Sigmoid colon (tissue), 4 donors: ENCODE data around the gene IL12RB2.

Source experiments
- POLR2A ChIP-seq, 2 donors: fragments of 450-650 bp; IDR thresholded peaks; one replicate each; pipeline ENCODE4 v1.6.1; 2016; ENCODE audit warnings: antibody characterized with exemption in 2 of 2, mild to moderate bottlenecking in 2 of 2, moderate library complexity in 2 of 2
- POLR2AphosphoS5 ChIP-seq, 4 donors: sonication (generic); formaldehyde crosslinking; IDR thresholded peaks; one replicate each; pipeline ENCODE4 v1.6.1; 2017; ENCODE audit warnings: antibody characterized with exemption in 4 of 4
- TF ChIP-seq, protein P1 (sequence below), 4 experiments: fragments of 450-650 bp in 3 of 4; fragments of 200-600 bp in 1 of 4; IDR thresholded peaks; one replicate each; pipeline ENCODE4 v1.5.1; 2016 to 2019; ENCODE audit warnings: antibody characterized with exemption in 4 of 4, mild to moderate bottlenecking in 3 of 4, moderate library complexity in 2 of 4

DNA sequence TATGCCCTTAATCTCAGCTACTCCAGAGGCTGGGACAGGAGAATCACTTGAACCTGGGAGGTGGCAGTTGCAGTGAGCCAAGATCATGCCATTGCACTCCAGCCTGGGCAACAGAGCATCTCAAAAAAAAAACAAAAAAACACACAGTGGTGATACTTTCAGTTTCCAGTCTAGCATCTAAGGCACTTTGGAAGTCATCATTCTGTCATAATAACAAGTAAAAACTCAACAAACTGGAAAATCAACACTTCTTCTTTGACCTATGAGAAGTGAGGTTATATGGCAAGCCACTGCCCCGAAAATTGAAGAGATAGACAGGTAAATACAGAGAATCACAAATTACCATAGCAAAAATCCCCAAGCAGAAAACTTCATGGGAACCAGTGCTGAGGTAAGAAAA lies 51.9 kb downstream of the IL12RB2 start:
- TF ChIP-seq, protein P1, sequence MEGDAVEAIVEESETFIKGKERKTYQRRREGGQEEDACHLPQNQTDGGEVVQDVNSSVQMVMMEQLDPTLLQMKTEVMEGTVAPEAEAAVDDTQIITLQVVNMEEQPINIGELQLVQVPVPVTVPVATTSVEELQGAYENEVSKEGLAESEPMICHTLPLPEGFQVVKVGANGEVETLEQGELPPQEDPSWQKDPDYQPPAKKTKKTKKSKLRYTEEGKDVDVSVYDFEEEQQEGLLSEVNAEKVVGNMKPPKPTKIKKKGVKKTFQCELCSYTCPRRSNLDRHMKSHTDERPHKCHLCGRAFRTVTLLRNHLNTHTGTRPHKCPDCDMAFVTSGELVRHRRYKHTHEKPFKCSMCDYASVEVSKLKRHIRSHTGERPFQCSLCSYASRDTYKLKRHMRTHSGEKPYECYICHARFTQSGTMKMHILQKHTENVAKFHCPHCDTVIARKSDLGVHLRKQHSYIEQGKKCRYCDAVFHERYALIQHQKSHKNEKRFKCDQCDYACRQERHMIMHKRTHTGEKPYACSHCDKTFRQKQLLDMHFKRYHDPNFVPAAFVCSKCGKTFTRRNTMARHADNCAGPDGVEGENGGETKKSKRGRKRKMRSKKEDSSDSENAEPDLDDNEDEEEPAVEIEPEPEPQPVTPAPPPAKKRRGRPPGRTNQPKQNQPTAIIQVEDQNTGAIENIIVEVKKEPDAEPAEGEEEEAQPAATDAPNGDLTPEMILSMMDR (IDR thresholded peaks at IDR 0.05) = no peak
- TF ChIP-seq POLR2A (IDR thresholded peaks at IDR 0.05) (no peak), POLR2AphosphoS5 (IDR thresholded peaks at IDR 0.05) (no peak)
